Esophagus squamous epithelium (tissue), 4 donors: ENCODE measurements around the gene IPCEF1.

ENCODE experiments used
- POLR2A ChIP-seq, 4 donors: fragments of 450-650 bp; IDR thresholded peaks; one replicate each; pipeline ENCODE4 v1.6.1; 2017; ENCODE audit warnings: antibody characterized with exemption in 4 of 4, mild to moderate bottlenecking in 4 of 4, moderate library complexity in 3 of 4
- TF ChIP-seq, protein P1 (sequence below), 6 experiments: fragments of 450-650 bp in 4 of 6; fragments of 200-600 bp in 2 of 6; sonication (generic) in 2 of 6; IDR thresholded peaks; one replicate each; pipeline ENCODE4 v1.5.1; 2016 to 2019; ENCODE audit warnings: antibody characterized with exemption in 6 of 6, mild to moderate bottlenecking in 4 of 6, moderate library complexity in 4 of 6

DNA sequence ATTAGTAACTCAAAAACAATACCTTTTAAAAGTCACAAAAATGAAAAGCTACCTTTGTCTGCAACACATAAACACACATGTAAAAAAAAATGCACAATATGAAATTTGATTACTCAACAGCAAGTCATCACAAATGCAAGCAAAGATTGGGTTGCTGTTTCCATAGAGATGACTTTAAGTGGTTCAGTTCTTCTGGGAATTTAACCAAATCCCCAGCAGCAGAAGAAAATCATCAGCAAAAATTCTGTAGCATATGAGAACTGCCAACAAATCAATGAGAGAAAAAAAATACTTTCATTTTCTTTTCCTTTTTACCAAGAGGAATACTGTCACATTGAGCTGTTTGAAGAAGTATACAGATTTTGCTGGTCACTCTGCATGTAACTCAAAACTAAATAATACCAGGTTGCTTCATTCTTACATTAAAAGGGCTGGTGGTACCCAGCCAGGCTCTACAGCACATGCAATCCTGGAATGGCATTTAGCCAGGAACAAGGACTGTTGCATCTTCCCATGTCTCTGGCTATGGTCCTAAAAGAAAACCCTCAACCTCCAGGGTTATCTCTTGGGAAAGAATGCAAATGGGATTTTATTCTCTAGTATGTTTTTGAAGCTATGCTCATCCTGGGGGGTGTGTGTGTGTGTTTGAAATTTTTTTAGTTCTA is 159.3 kb downstream of the IPCEF1 start:
- TF ChIP-seq, protein P1, sequence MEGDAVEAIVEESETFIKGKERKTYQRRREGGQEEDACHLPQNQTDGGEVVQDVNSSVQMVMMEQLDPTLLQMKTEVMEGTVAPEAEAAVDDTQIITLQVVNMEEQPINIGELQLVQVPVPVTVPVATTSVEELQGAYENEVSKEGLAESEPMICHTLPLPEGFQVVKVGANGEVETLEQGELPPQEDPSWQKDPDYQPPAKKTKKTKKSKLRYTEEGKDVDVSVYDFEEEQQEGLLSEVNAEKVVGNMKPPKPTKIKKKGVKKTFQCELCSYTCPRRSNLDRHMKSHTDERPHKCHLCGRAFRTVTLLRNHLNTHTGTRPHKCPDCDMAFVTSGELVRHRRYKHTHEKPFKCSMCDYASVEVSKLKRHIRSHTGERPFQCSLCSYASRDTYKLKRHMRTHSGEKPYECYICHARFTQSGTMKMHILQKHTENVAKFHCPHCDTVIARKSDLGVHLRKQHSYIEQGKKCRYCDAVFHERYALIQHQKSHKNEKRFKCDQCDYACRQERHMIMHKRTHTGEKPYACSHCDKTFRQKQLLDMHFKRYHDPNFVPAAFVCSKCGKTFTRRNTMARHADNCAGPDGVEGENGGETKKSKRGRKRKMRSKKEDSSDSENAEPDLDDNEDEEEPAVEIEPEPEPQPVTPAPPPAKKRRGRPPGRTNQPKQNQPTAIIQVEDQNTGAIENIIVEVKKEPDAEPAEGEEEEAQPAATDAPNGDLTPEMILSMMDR (IDR thresholded peaks at IDR 0.05) = no peak
- TF ChIP-seq POLR2A (IDR thresholded peaks at IDR 0.05) = no peak
